ENCODE measurements around the gene VIPR1. TPM values are rescaled to one million over a fixed set of nuclear protein-coding genes. Genes with fewer than 3 reads are reported as not detected.

The VIPR1 gene
- total RNA-seq, 4 donors from 2014 or later = 3.6 to 94.6 (median 14.3) TPM

- TF ChIP-seq CTCF (IDR thresholded peaks at IDR 0.05; ENCODE audit: low read depth) = no peak
Observed at GRCh38 chr3:42495393-42495792, 7.0 kb upstream of the VIPR1 start.

GRCh38 chr3:42497009-42497731 lies 5.3 kb upstream of the VIPR1 start:
- no peak for TF ChIP-seq CTCF (IDR thresholded peaks at IDR 0.05; ENCODE audit: low read depth)

- no peak for TF ChIP-seq CTCF (IDR thresholded peaks at IDR 0.05; ENCODE audit: low read depth)
Observed at GRCh38 chr3:42498034-42498433, 4.4 kb upstream of the VIPR1 start.

GRCh38 chr3:42498791-42499477 lies 3.5 kb upstream of the VIPR1 start:
- TF ChIP-seq CTCF (IDR thresholded peaks at IDR 0.05; ENCODE audit: low read depth) = no peak

GRCh38 chr3:42499478-42499871 lies 3.0 kb upstream of the VIPR1 start:
- TF ChIP-seq CTCF (IDR thresholded peaks at IDR 0.05; ENCODE audit: low read depth) = no peak

GRCh38 chr3:42500091-42500490 lies 2.4 kb upstream of the VIPR1 start:
- no peak for TF ChIP-seq CTCF (IDR thresholded peaks at IDR 0.05; ENCODE audit: low read depth)

GRCh38 chr3:42500909-42501308 lies 1.5 kb upstream of the VIPR1 start:
- no peak for TF ChIP-seq CTCF (IDR thresholded peaks at IDR 0.05; ENCODE audit: low read depth)
